CD4-positive, alpha-beta memory T cell (primary cell): ENCODE results near the gene SERPINF2. TPM values are rescaled to one million over a fixed set of nuclear protein-coding genes. Genes with fewer than 3 reads are reported as not detected.

ENCODE experiments used
- CTCF ChIA-PET: fragments of 350-600 bp; sonication (Branson Sonifier 250); formaldehyde crosslinking; loops from one replicate; lab custom pipeline; 2021; ENCODE audit warnings: inconsistent platforms; ENCODE audit not compliant: partially characterized antibody; lab: Charles Lee
- POLR2A ChIA-PET: fragments of 350-600 bp; sonication (Branson Sonifier 250); formaldehyde crosslinking; loops from one replicate; lab custom pipeline; 2021; ENCODE audit not compliant: partially characterized antibody; lab: Charles Lee
- DNase-seq, 5 donors: peaks; one replicate each; pipeline versions ENCODE4 v3.0.0 to v3.0.0-alpha.2; 2020 to 2022; ENCODE audit warnings: mixed read lengths in 1 of 5
- H3K27ac ChIP-seq: one replicate; pipeline ENCODE4 v1.7.0; 2013; ENCODE audit warnings: low read depth, low read length
- H3K27me3 ChIP-seq: 2 replicates; pipeline ENCODE4 v1.7.0; 2013; ENCODE audit warnings: mild to moderate bottlenecking, low read length, moderate library complexity; ENCODE audit not compliant: insufficient read depth
- H3K36me3 ChIP-seq: 2 replicates; pipeline ENCODE4 v1.7.0; 2013; ENCODE audit warnings: mild to moderate bottlenecking, low read length, moderate library complexity; ENCODE audit not compliant: insufficient read depth
- H3K4me1 ChIP-seq: 2 replicates; pipeline ENCODE4 v1.7.0; 2013; ENCODE audit warnings: mild to moderate bottlenecking, low read length, moderate library complexity; ENCODE audit not compliant: insufficient read depth
- H3K4me3 ChIP-seq, 2 donors: one replicate each; pipeline ENCODE4 v1.7.0; 2013; ENCODE audit warnings: low read length in 2 of 2, mild to moderate bottlenecking in 1 of 2
- H3K9me3 ChIP-seq, 2 donors: one replicate each; pipeline ENCODE4 v1.7.0; 2013; ENCODE audit warnings: low read length in 2 of 2, control low read depth in 1 of 2; ENCODE audit not compliant: control insufficient read depth in 1 of 2
- H3K27ac Mint-ChIP-seq, 7 donors: one replicate each; pipeline ENCODE4 v1.8.0; 2020 to 2021; ENCODE audit warnings: mixed read lengths in 7 of 7, mild to moderate bottlenecking in 6 of 7, inconsistent platforms in 3 of 7, moderate library complexity in 3 of 7
- H3K27me3 Mint-ChIP-seq, 2 donors: one replicate each; pipeline ENCODE4 v1.8.0; 2020 to 2021; ENCODE audit warnings: mixed read lengths in 2 of 2
- H3K36me3 Mint-ChIP-seq, 2 donors: one replicate each; pipeline ENCODE4 v1.8.0; 2020 to 2021; ENCODE audit warnings: mixed read lengths in 2 of 2, inconsistent platforms in 1 of 2, mild to moderate bottlenecking in 1 of 2
- H3K4me1 Mint-ChIP-seq, 4 donors: one replicate each; pipeline ENCODE4 v1.8.0; 2020 to 2021; ENCODE audit warnings: mixed read lengths in 4 of 4, mild to moderate bottlenecking in 1 of 4
- H3K4me3 Mint-ChIP-seq, 8 donors: one replicate each; pipeline ENCODE4 v1.8.0; 2020 to 2021; ENCODE audit warnings: mixed read lengths in 8 of 8, mild to moderate bottlenecking in 7 of 8, moderate library complexity in 6 of 8, inconsistent platforms in 3 of 8
- H3K9me3 Mint-ChIP-seq, 8 donors: one replicate each; pipeline ENCODE4 v1.8.0; 2020 to 2021; ENCODE audit warnings: mixed read lengths in 8 of 8, mild to moderate bottlenecking in 5 of 8, inconsistent platforms in 3 of 8, moderate library complexity in 1 of 8
- intact Hi-C: fragments of 100-400 bp; cut with micrococcal nuclease; formaldehyde crosslinking; loops from one replicate; pipeline ENCODE4 v1.15.1; 2023
- polyA plus RNA-seq, 2 donors: library from polyadenylated mRNA; unstranded; fragments of 300-500 nt; fragmentation: Illumina TruSeq; gene quantifications; one replicate each; pipeline ENCODE4 v1.2.3, GENCODE V29; 2021
- total RNA-seq, 2 experiments: library from RNA; stranded (reverse); gene quantifications; one replicate each; pipeline ENCODE4 v1.2.3, GENCODE V29; 2021

Gene SERPINF2
- total and polyA plus RNA-seq, 4 experiments from 2014 or later, result 0.14 to 1.3 (median 0.19) TPM; not detected in 1

- Histone ChIP-seq H3K36me3 (peaks cover 30% of the 10 kb centered on the region), H3K9me3 (no peaks in the 10 kb centered on the region), H3K27me3 (no peaks in the 10 kb centered on the region), H3K4me1 (no peaks in the 10 kb centered on the region), H3K27ac (no peak overlapping the region), H3K4me3 (no peak overlapping the region)
- H3K27me3 Mint-ChIP-seq, result no peaks in the 10 kb centered on the region
- intact Hi-C loops, result no loop called here
- H3K9me3 Mint-ChIP-seq, result no peaks in the 10 kb centered on the region
- H3K36me3 Mint-ChIP-seq, result peaks cover 45 to 51% of the 10 kb centered on the region in 2 donors
- no peak overlapping the region for H3K4me3 Mint-ChIP-seq
- DNase-seq, result no peak
- H3K4me1 Mint-ChIP-seq, result peaks cover 0 to 10% (median 1%) of the 10 kb centered on the region in 4 donors
- H3K27ac Mint-ChIP-seq, result peak overlapping the region in 3 of 7 donors; percentile 23 to 78 (median 50)
- POLR2A ChIA-PET, result no interaction called here
- CTCF ChIA-PET, result interaction anchor here (7.5 kb wide), 1 partner anchor 67 kb away, joined by 161 read pairs; no protein-coding TSS in a partner anchor
These were observed 43.3 kb downstream of the SERPINF2 start for GRCh38 chr17:1785930-1786329.

DNA sequence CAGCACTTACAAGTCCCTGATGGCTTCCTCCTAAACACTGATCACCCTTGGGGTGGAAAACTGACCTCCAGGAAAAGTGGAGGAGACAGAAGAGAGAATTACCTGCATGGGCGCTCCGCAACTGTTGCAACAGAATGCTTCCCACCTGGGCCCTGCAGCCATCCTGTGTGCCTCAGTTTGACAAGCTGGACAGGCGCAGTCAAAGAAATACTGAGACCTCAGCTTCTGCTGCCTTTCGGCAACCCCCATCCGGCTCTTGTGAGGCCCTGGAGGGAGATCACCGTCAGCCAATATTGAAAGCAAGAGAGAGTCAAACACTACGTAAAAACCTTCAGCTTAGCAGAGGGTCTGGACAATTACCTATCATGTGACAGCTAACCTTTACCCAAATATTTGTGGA lies 44.0 kb downstream of the SERPINF2 start:
- intact Hi-C loops, result no loop called here
- Mint-ChIP-seq H3K36me3 (peaks cover 49% of the 10 kb centered on the region in 2 donors), H3K27ac (peak overlapping the region in 1 of 7 donors; percentile 57), H3K4me1 (peaks cover 0 to 10% (median 2%) of the 10 kb centered on the region in 4 donors), H3K9me3 (no peaks in the 10 kb centered on the region), H3K27me3 (no peaks in the 10 kb centered on the region), H3K4me3 (no peak overlapping the region)
- H3K27me3 ChIP-seq, result no peaks in the 10 kb centered on the region
- no peak for DNase-seq
- H3K9me3 ChIP-seq, result no peaks in the 10 kb centered on the region
- CTCF ChIA-PET, result interaction anchor here (1.2 to 7.5 kb wide), 2 partner anchors 10 to 68 kb away, joined by 5 to 161 read pairs; no protein-coding TSS in a partner anchor
- H3K4me3 ChIP-seq, result no peak overlapping the region
- POLR2A ChIA-PET, result no interaction called here
- H3K27ac ChIP-seq, result no peak overlapping the region
- no peaks in the 10 kb centered on the region for H3K4me1 ChIP-seq
- peaks cover 26% of the 10 kb centered on the region for H3K36me3 ChIP-seq

DNA sequence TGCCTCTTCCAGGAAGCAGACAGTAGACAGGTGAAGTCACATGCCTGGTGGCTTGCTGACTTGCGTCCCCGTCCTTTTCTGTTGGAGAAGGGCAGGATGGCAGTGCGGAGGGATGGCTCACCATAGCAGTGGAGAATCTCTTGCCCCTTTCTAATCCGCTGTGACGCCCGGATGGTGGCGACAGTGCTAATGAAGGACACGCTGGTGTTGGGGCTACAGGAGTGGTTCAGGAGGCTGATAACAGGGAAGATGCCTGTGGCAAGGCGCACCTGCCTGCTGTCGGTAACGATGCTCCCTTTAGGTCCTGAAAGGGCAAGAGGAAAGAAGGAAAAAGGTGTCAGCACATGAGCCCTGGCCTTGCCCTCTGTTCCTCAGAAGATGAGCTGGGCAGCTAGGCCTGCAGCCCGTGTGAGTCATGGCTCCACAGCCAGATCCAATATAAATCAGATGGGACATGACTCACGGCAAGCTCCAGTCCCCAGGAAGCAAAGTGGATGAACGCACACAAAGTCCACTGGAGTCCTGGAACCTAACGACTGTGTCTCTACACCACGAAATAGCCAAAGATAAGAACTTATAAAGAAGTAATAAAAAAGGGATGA lies 44.7 kb downstream of the SERPINF2 start:
- Histone ChIP-seq H3K27me3 (no peaks in the 10 kb centered on the region), H3K4me1 (no peaks in the 10 kb centered on the region), H3K27ac (no peak overlapping the region), H3K36me3 (peaks cover 25% of the 10 kb centered on the region), H3K4me3 (no peak overlapping the region), H3K9me3 (no peaks in the 10 kb centered on the region)
- Mint-ChIP-seq H3K9me3 (no peaks in the 10 kb centered on the region), H3K4me3 (no peak overlapping the region), H3K27me3 (no peaks in the 10 kb centered on the region), H3K27ac (peak overlapping the region in 2 of 7 donors; percentile 42 to 83), H3K4me1 (peaks cover 0 to 10% (median 2%) of the 10 kb centered on the region in 4 donors), H3K36me3 (peaks cover 42 to 45% of the 10 kb centered on the region in 2 donors)
- ChIA-PET CTCF (interaction anchor here (1.1 to 7.5 kb wide), 4 partner anchors 9 to 118 kb away, joined by 3 to 161 read pairs (median 4); no protein-coding TSS in a partner anchor), POLR2A (no interaction called here)
- intact Hi-C loops, result no loop called here
- no peak for DNase-seq

GRCh38 chr17:1789936-1790335 lies 47.3 kb downstream of the SERPINF2 start:
- H3K4me1 ChIP-seq, result no peaks in the 10 kb centered on the region
- peaks cover 0 to 7% (median under 1%) of the 10 kb centered on the region in 4 donors for H3K4me1 Mint-ChIP-seq
- H3K27ac ChIP-seq, result no peak overlapping the region
- peaks cover 21 to 25% of the 10 kb centered on the region in 2 donors for H3K36me3 Mint-ChIP-seq
- no peak overlapping the region for H3K27ac Mint-ChIP-seq
- H3K4me3 Mint-ChIP-seq, result no peak overlapping the region
- intact Hi-C loops, result no loop called here
- no peaks in the 10 kb centered on the region for H3K9me3 Mint-ChIP-seq
- no peak overlapping the region for H3K4me3 ChIP-seq
- no peaks in the 10 kb centered on the region for H3K9me3 ChIP-seq
- ChIA-PET POLR2A (no interaction called here), CTCF (no interaction called here)
- no peak for DNase-seq
- H3K36me3 ChIP-seq, result peaks cover 19% of the 10 kb centered on the region
- no peaks in the 10 kb centered on the region for H3K27me3 Mint-ChIP-seq
- no peaks in the 10 kb centered on the region for H3K27me3 ChIP-seq

- POLR2A ChIA-PET, result interaction anchor here (0.8 to 1.3 kb wide), 2 partner anchors 23 to 77 kb away, joined by 3 to 4 read pairs; no protein-coding TSS in a partner anchor
- H3K4me3 ChIP-seq, result no peak overlapping the region
- H3K9me3 ChIP-seq, result no peaks in the 10 kb centered on the region
- no peaks in the 10 kb centered on the region for H3K27me3 ChIP-seq
- H3K27me3 Mint-ChIP-seq, result no peaks in the 10 kb centered on the region
- H3K27ac ChIP-seq, result no peak overlapping the region
- peaks cover 0 to 2% (median 0%) of the 10 kb centered on the region in 8 donors for H3K9me3 Mint-ChIP-seq
- H3K27ac Mint-ChIP-seq, result peak overlapping the region in 2 of 7 donors; percentile 43 to 61
- intact Hi-C loops, result no loop called here
- H3K4me3 Mint-ChIP-seq, result no peak overlapping the region
- DNase-seq, result no peak
- peaks cover 10 to 12% of the 10 kb centered on the region in 2 donors for H3K36me3 Mint-ChIP-seq
- no peaks in the 10 kb centered on the region for H3K4me1 ChIP-seq
- peaks cover 0 to 18% (median 9%) of the 10 kb centered on the region in 4 donors for H3K4me1 Mint-ChIP-seq
- H3K36me3 ChIP-seq, result no peaks in the 10 kb centered on the region
- CTCF ChIA-PET, result interaction anchor here (1.0 to 1.7 kb wide), 2 partner anchors 9 to 73 kb away, joined by 4 to 6 read pairs; no protein-coding TSS in a partner anchor
These were observed 50.1 kb downstream of the SERPINF2 start for GRCh38 chr17:1792495-1793446.

DNA sequence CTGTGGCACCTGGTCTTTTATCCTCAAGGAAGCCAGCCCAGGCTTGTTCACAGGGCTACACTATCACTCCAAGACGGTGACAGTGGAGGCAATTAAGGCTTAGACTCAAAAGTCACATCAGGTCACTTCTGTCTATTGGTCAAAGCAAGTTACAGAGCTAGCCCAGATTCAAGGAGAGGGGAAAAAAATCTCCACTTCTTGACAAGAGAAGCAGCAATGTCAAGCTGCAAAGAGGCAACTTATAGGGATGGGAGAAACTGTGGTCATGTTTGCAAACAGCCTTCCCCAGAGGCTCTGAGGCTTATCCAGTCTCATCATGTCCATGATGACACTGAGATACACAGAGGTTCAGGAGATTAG lies 50.8 kb downstream of the SERPINF2 start:
- Histone ChIP-seq H3K27ac (no peak overlapping the region), H3K4me3 (no peak overlapping the region), H3K4me1 (no peaks in the 10 kb centered on the region), H3K9me3 (no peaks in the 10 kb centered on the region), H3K36me3 (no peaks in the 10 kb centered on the region), H3K27me3 (no peaks in the 10 kb centered on the region)
- ChIA-PET POLR2A (interaction anchor here (0.6 to 1.3 kb wide), 2 partner anchors 77 to 116 kb away, joined by 3 to 4 read pairs; no protein-coding TSS in a partner anchor), CTCF (interaction anchor here (1.0 to 1.7 kb wide), 2 partner anchors 9 to 72 kb away, joined by 4 to 6 read pairs; no protein-coding TSS in a partner anchor)
- no peaks in the 10 kb centered on the region for H3K27me3 Mint-ChIP-seq
- H3K27ac Mint-ChIP-seq, result no peak overlapping the region
- H3K4me1 Mint-ChIP-seq, result peaks cover 0 to 18% (median 9%) of the 10 kb centered on the region in 4 donors
- H3K36me3 Mint-ChIP-seq, result peaks cover 10 to 12% of the 10 kb centered on the region in 2 donors
- DNase-seq, result no peak
- intact Hi-C loops, result no loop called here
- H3K9me3 Mint-ChIP-seq, result peaks cover 0 to 2% (median 0%) of the 10 kb centered on the region in 8 donors
- H3K4me3 Mint-ChIP-seq, result no peak overlapping the region
